ENCODE measurements around the gene RHOA.

DNA sequence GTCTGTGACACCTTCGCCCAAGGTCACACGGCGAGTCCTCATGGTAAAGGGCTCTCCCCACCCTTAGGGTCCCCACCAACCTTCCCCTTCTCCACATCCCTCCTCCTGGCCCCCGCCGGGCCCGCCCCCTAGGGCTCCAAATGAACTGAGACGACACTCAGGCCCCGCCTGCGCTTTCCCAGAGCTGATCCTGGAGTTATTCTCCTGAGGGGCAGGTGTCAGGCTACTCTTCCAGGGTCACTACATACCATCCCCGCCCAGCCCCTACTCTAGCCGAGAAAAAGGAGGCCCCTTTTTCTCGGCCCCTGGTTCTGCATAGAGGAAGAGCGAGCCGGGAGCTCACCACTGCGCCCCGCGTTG is 72.2 kb downstream of the RHOA start:
- TF ChIP-seq POLR2A (IDR thresholded peaks at IDR 0.05) (no peak), EP300 (IDR thresholded peaks at IDR 0.05) (no peak)
- TF ChIP-seq, protein P1, sequence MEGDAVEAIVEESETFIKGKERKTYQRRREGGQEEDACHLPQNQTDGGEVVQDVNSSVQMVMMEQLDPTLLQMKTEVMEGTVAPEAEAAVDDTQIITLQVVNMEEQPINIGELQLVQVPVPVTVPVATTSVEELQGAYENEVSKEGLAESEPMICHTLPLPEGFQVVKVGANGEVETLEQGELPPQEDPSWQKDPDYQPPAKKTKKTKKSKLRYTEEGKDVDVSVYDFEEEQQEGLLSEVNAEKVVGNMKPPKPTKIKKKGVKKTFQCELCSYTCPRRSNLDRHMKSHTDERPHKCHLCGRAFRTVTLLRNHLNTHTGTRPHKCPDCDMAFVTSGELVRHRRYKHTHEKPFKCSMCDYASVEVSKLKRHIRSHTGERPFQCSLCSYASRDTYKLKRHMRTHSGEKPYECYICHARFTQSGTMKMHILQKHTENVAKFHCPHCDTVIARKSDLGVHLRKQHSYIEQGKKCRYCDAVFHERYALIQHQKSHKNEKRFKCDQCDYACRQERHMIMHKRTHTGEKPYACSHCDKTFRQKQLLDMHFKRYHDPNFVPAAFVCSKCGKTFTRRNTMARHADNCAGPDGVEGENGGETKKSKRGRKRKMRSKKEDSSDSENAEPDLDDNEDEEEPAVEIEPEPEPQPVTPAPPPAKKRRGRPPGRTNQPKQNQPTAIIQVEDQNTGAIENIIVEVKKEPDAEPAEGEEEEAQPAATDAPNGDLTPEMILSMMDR (IDR thresholded peaks at IDR 0.05): no peak

Data from tibial nerve (tissue), 4 donors.